ENCODE data around the gene WDR89. TPM values are rescaled to one million over a fixed set of nuclear protein-coding genes. Genes with fewer than 3 reads are reported as not detected.

Gene WDR89
- total RNA-seq, 1 donor from 2014 or later, result 24.4 TPM

- H3K27ac Mint-ChIP-seq, result no peak overlapping the region
Observed at GRCh38 chr14:63673255-63673654, 31.6 kb upstream of the WDR89 start.

DNA sequence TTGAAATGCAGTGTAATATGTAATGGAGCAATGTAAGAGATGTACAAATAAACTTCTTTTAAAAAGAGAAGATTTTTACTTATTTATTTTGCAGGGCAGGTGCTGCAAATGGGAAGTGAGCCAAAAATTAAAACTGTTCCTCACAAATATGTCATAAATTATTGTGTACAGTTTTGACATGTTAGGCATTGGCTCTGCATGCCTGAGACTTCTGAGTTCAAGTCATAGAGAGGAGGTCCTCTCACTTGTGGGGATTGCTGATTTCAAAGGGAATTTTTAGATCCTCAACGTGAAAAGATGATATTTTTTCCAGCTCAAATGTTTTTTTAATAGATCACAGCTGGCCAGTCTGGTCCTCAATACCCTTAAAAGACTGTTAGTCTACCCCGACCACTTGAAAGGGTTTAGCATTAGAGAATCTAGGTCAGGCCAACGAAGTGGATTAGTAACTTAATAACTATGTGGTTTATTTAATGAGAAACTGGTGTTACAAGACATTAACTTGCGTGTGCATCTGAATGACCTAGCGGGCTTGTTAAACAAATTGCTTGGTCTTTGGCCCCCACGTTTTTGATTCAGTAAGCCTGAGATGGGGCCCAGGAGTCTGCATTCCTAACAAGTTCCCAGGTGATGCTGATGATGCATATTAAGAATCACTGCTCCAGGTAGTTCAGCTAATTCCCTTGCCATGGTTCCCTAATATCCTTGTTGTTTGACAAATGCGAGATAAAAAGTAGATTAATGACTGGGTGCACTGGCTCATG is 30.9 kb upstream of the WDR89 start:
- Mint-ChIP-seq H3K36me3 (ENCODE audit: low read depth) (peaks cover 17% of the 10 kb centered on the region), H3K27ac (no peak overlapping the region), H3K9me3 (no peaks in the 10 kb centered on the region), H3K27me3 (no peaks in the 10 kb centered on the region), H3K4me3 (no peak overlapping the region), H3K4me1 (no peaks in the 10 kb centered on the region)
- intact Hi-C loops (cut with micrococcal nuclease), result no loop called here
- DNase-seq (no peak), ATAC-seq (ENCODE audit: low read depth) (no peak)
- no peak for TF ChIP-seq CTCF (IDR thresholded peaks at IDR 0.05)
- ChIA-PET CTCF (no interaction called here), POLR2A (no interaction called here)

More at GRCh38 chr14:63673255-63673654, 31.6 kb upstream of the WDR89 start:
- no peak for TF ChIP-seq CTCF (IDR thresholded peaks at IDR 0.05)
- Mint-ChIP-seq H3K36me3 (ENCODE audit: low read depth) (peaks cover 22% of the 10 kb centered on the region), H3K9me3 (no peaks in the 10 kb centered on the region), H3K4me1 (no peaks in the 10 kb centered on the region), H3K4me3 (no peak overlapping the region), H3K27me3 (no peaks in the 10 kb centered on the region)
- DNase-seq (no peak), ATAC-seq (ENCODE audit: low read depth) (no peak)
- intact Hi-C loops (cut with micrococcal nuclease), result no loop called here
- ChIA-PET CTCF (no interaction called here), POLR2A (no interaction called here)

- no peak for TF ChIP-seq CTCF (IDR thresholded peaks at IDR 0.05)
- Mint-ChIP-seq H3K36me3 (ENCODE audit: low read depth) (peaks cover 12% of the 10 kb centered on the region), H3K27ac (no peak overlapping the region), H3K27me3 (no peaks in the 10 kb centered on the region), H3K9me3 (no peaks in the 10 kb centered on the region), H3K4me3 (no peak overlapping the region), H3K4me1 (no peaks in the 10 kb centered on the region)
- ChIA-PET CTCF (no interaction called here), POLR2A (no interaction called here)
- ATAC-seq (ENCODE audit: low read depth) (no peak), DNase-seq (no peak)
- intact Hi-C loops (cut with micrococcal nuclease), result no loop called here
Observed at GRCh38 chr14:63671987-63672386, 30.3 kb upstream of the WDR89 start.

- Mint-ChIP-seq H3K36me3 (ENCODE audit: low read depth) (peaks cover 2% of the 10 kb centered on the region), H3K9me3 (no peaks in the 10 kb centered on the region), H3K4me1 (no peaks in the 10 kb centered on the region), H3K4me3 (no peak overlapping the region), H3K27ac (no peak overlapping the region), H3K27me3 (no peaks in the 10 kb centered on the region)
- intact Hi-C loops (cut with micrococcal nuclease), result no loop called here
- ChIA-PET POLR2A (interaction anchor here (0.6 kb wide), 1 partner anchor 11 kb away, joined by 6 read pairs; no protein-coding TSS in a partner anchor), CTCF (interaction anchor here (1.4 kb wide), 1 partner anchor 99 kb away, joined by 5 read pairs; no protein-coding TSS in a partner anchor)
- ATAC-seq (ENCODE audit: low read depth) (no peak), DNase-seq (no peak)
- no peak for TF ChIP-seq CTCF (IDR thresholded peaks at IDR 0.05)
Observed at GRCh38 chr14:63670692-63671091, 29.0 kb upstream of the WDR89 start.

- intact Hi-C loops (cut with micrococcal nuclease), result no loop called here
- CTCF ChIA-PET, result interaction anchor here (0.6 kb wide), 1 partner anchor 648 kb away, joined by 3 read pairs; no protein-coding TSS in a partner anchor
Observed at GRCh38 chr14:63666335-63666734, 24.7 kb upstream of the WDR89 start.

More at GRCh38 chr14:63666335-63666734, 24.7 kb upstream of the WDR89 start:
- no peaks in the 10 kb centered on the region for H3K9me3 Mint-ChIP-seq
- DNase-seq, result no peak
- H3K4me1 Mint-ChIP-seq, result no peaks in the 10 kb centered on the region
- TF ChIP-seq CTCF (IDR thresholded peaks at IDR 0.05), result no peak
- no peak for ATAC-seq (ENCODE audit: low read depth)
- POLR2A ChIA-PET, result interaction anchor here (0.6 to 0.7 kb wide), 2 partner anchors 103 to 572 kb away, joined by 3 to 4 read pairs; no protein-coding TSS in a partner anchor
- no peaks in the 10 kb centered on the region for H3K36me3 Mint-ChIP-seq (ENCODE audit: low read depth)
- H3K4me3 Mint-ChIP-seq, result no peak overlapping the region
- H3K27ac Mint-ChIP-seq, result no peak overlapping the region
- H3K27me3 Mint-ChIP-seq, result no peaks in the 10 kb centered on the region

Data from activated B cell treated with CpG ODN at 0.5 μM for 24 hours (primary cell).